ENCODE results near the gene STX1A. TPM values are rescaled to one million over a fixed set of nuclear protein-coding genes. Genes with fewer than 3 reads are reported as not detected.
A peak's percentile ranks its signal among the peaks of the same experiment; 100 is the strongest.

The STX1A gene
- total RNA-seq, 4 donors from 2014 or later, result 4.1 to 6.0 (median 5.0) TPM

DNA sequence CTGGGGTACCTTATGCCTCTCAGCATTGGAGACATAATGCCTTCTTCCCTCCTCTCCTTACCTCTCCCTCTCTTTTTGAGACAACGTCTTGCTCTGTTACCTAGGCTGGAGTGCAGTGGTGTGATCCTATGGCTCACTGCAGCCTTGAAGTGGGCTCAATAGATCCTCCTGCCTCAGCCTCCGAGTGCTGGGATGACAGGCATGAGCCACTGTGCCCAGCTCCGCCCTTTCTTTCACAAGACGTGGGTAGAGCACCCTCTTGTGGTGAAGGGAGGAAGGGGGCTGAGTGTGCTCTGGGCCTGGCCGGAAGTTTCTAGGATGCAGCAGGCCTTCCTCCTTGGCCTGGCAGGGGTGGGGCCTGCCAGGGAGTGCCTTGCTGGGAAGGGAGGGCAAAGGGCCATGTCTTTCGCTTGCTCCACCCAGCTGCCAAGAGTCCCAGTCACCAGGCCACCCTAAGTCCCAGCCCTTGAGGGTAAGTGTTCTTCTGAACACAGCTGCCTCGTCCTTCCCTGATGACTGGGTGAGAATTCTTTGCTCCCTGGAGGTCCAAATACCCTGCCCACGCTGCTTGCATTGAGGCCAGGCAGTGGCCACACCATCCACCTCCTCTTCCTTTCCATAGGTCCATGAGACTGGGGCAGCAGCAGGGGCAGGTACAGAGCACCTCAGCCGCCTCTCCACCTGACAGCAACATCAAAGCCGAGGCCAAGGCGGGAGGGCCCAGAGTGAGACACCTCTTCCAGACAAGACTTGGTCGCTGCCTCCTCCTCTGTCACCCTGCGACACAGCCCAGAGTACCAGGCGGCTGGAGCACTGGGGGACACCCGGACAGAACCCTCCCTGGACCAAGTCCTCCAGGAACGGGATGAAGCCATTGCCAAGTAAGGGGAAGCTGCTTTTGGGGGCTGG lies 15.4 kb upstream of the STX1A start:
- Histone ChIP-seq H3K4me3 (peak overlapping the region in 3 of 4 donors; percentile 0 to 95 (median 2)), H3K36me3 (no peaks in the 10 kb centered on the region), H3K27ac (peak overlapping the region; percentile 92 to 98 (median 96)), H3K27me3 (no peaks in the 10 kb centered on the region), H3K4me1 (peaks cover 4 to 39% (median 31%) of the 10 kb centered on the region in 4 donors), H3K9me3 (no peaks in the 10 kb centered on the region)
- peak; percentile 92 for TF ChIP-seq POLR2A (IDR thresholded peaks at IDR 0.05)
- peak; percentile 59 to 97 (median 96) for TF ChIP-seq POLR2AphosphoS5 (IDR thresholded peaks at IDR 0.05)
- TF ChIP-seq, protein P1, sequence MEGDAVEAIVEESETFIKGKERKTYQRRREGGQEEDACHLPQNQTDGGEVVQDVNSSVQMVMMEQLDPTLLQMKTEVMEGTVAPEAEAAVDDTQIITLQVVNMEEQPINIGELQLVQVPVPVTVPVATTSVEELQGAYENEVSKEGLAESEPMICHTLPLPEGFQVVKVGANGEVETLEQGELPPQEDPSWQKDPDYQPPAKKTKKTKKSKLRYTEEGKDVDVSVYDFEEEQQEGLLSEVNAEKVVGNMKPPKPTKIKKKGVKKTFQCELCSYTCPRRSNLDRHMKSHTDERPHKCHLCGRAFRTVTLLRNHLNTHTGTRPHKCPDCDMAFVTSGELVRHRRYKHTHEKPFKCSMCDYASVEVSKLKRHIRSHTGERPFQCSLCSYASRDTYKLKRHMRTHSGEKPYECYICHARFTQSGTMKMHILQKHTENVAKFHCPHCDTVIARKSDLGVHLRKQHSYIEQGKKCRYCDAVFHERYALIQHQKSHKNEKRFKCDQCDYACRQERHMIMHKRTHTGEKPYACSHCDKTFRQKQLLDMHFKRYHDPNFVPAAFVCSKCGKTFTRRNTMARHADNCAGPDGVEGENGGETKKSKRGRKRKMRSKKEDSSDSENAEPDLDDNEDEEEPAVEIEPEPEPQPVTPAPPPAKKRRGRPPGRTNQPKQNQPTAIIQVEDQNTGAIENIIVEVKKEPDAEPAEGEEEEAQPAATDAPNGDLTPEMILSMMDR (IDR thresholded peaks at IDR 0.05), result peak; percentile 71 to 97 (median 81)
- no peak for TF ChIP-seq EP300 (IDR thresholded peaks at IDR 0.05; ENCODE audit: low read depth)
- intact Hi-C loops (cut with DNase I; ENCODE audit: low total_unique reads), result loop anchor here (10.0 kb wide), 1 partner anchor 50 kb away; the partner anchor contains the start of genes BUD23 and DNAJC30
- DNase-seq, result peak; percentile 94
- in situ Hi-C loops (cut with MboI; ENCODE audit: low pct_ligation_motif_present in 1 of 4, low pct_unique_long_range_greater_than_20kb in 1 of 4, low sequenced_read_pairs in 3 of 4), result loop anchor here in 1 of 4 donors (5.0 to 10.0 kb wide), 2 partner anchors 120 to 128 kb away; no protein-coding TSS in a partner anchor
- 0 to 33% methylated on average over 1 to 13 of the region's 16 CpGs for WGBS, 2 donors (ENCODE audit: low coverage in 1 of 2)

DNA sequence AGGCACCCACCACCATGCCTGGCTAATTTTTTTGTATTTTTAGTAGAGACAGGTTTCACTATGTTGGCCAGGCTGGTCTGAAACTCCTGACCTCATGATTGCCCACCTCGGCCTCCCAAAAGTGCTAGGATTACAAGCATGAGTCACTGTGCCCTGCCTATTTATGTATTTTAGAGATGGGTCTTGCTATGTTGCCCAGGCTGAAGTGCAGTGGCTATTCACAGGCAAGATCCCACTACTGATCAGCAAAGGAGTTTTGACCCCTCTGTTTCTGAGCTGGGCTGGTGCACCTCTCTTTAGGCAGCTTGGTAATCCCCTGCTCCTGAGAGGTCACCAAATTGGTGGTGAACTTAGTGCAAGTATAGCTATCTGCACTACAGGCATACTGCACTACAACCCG lies 12.9 kb upstream of the STX1A start:
- TF ChIP-seq EP300 (IDR thresholded peaks at IDR 0.05; ENCODE audit: low read depth) (no peak), POLR2A (IDR thresholded peaks at IDR 0.05) (no peak), POLR2AphosphoS5 (IDR thresholded peaks at IDR 0.05) (no peak)
- TF ChIP-seq, protein P1 (IDR thresholded peaks at IDR 0.05), result no peak
- intact Hi-C loops (cut with DNase I; ENCODE audit: low total_unique reads) (loop anchor here (10.0 kb wide), 1 partner anchor 48 kb away; the partner anchor contains the start of genes BUD23 and DNAJC30), in situ Hi-C loops (cut with MboI; ENCODE audit: low pct_ligation_motif_present in 1 of 4, low pct_unique_long_range_greater_than_20kb in 1 of 4, low sequenced_read_pairs in 3 of 4) (loop anchor here in 1 of 4 donors (5.0 to 10.0 kb wide), 2 partner anchors 122 to 125 kb away; no protein-coding TSS in a partner anchor)
- 58% methylated on average over 2 of the region's 2 CpGs; no CpG with 5 or more reads in 1 of the 2 donors for WGBS, 2 donors (ENCODE audit: low coverage in 1 of 2)
- H3K4me3 ChIP-seq, result no peak overlapping the region
- peaks cover 0 to 27% (median 19%) of the 10 kb centered on the region in 4 donors for H3K4me1 ChIP-seq
- no peaks in the 10 kb centered on the region for H3K36me3 ChIP-seq
- H3K27me3 ChIP-seq, result no peaks in the 10 kb centered on the region
- DNase-seq, result no peak
- H3K9me3 ChIP-seq, result no peaks in the 10 kb centered on the region
- H3K27ac ChIP-seq, result no peak overlapping the region

DNA sequence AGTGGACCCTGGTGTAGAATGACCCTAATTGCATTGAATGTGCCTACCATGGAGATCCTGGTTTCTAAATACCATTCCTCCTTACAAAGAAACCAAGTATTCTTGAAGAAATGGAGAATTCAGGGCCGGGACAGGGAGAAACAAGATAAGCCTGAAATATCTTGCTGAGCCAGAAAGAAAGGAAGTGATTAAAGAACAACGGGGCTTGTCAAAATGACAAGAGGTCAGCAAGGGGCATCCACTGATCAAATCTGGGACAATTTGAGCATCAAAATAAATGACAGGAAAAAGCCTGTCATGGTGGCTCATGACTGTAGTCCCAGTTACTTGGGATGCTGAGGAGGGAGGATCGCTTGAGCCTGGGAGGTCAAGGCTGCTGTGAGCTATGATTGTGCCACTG lies 11.0 kb upstream of the STX1A start:
- TF ChIP-seq POLR2AphosphoS5 (IDR thresholded peaks at IDR 0.05) (no peak), POLR2A (IDR thresholded peaks at IDR 0.05) (no peak), EP300 (IDR thresholded peaks at IDR 0.05; ENCODE audit: low read depth) (no peak)
- TF ChIP-seq, protein P1 (IDR thresholded peaks at IDR 0.05), result no peak
- H3K27ac ChIP-seq, result no peak overlapping the region
- 33 to 34% methylated on average over 3 of the region's 3 CpGs for WGBS, 2 donors (ENCODE audit: low coverage in 1 of 2)
- no peak for DNase-seq
- intact Hi-C loops (cut with DNase I; ENCODE audit: low total_unique reads) (loop anchor here (10.0 kb wide), 1 partner anchor 46 kb away; the partner anchor contains the start of genes BUD23 and DNAJC30), in situ Hi-C loops (cut with MboI; ENCODE audit: low pct_ligation_motif_present in 1 of 4, low pct_unique_long_range_greater_than_20kb in 1 of 4, low sequenced_read_pairs in 3 of 4) (loop anchor here in 1 of 4 donors (5.0 to 10.0 kb wide), 2 partner anchors 123 to 124 kb away; no protein-coding TSS in a partner anchor)
- H3K4me3 ChIP-seq, result no peak overlapping the region
- no peaks in the 10 kb centered on the region for H3K9me3 ChIP-seq
- peaks cover 9% of the 10 kb centered on the region for H3K27me3 ChIP-seq
- peaks cover 0 to 9% (median 6%) of the 10 kb centered on the region in 4 donors for H3K4me1 ChIP-seq
- H3K36me3 ChIP-seq, result no peaks in the 10 kb centered on the region

DNA sequence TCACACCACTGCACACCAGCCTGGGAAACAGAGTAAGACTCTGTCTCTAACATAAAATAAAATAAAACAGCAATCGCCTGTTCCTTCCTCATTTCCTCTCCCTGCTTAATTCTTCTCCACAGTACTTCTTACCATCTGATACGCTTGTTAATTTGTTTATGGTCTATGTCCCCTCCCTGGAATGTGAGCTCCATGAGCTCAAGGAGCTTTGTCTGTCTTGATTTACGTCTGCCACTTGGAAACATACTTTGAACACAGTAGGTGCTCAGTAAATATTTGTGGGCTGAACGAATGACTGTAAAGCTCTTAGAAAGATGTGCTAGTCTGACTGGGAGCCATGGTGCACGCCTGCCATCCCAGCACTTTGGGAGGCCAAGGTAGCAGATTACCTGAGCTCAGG lies 9.1 kb upstream of the STX1A start:
- intact Hi-C loops (cut with DNase I; ENCODE audit: low total_unique reads) (no loop called here), in situ Hi-C loops (cut with MboI; ENCODE audit: low pct_ligation_motif_present in 1 of 4, low pct_unique_long_range_greater_than_20kb in 1 of 4, low sequenced_read_pairs in 3 of 4) (loop anchor here in 1 of 4 donors (10.0 kb wide), 2 partner anchors 64 to 124 kb away; partner anchors contain the start of gene VPS37D)
- no peak overlapping the region for H3K4me3 ChIP-seq
- H3K36me3 ChIP-seq, result no peaks in the 10 kb centered on the region
- WGBS, 2 donors (ENCODE audit: low coverage in 1 of 2), result 47 to 62% methylated on average over 2 to 5 of the region's 5 CpGs
- no peak for TF ChIP-seq POLR2A (IDR thresholded peaks at IDR 0.05)
- TF ChIP-seq, protein P1 (IDR thresholded peaks at IDR 0.05), result no peak
- TF ChIP-seq POLR2AphosphoS5 (IDR thresholded peaks at IDR 0.05), result no peak
- no peak for TF ChIP-seq EP300 (IDR thresholded peaks at IDR 0.05; ENCODE audit: low read depth)
- no peak for DNase-seq
- H3K27me3 ChIP-seq, result peaks cover 9% of the 10 kb centered on the region
- no peaks in the 10 kb centered on the region for H3K9me3 ChIP-seq
- H3K27ac ChIP-seq, result no peak overlapping the region
- no peaks in the 10 kb centered on the region for H3K4me1 ChIP-seq
